ENCODE results near the gene ZDHHC18.

Gene ZDHHC18

DNA sequence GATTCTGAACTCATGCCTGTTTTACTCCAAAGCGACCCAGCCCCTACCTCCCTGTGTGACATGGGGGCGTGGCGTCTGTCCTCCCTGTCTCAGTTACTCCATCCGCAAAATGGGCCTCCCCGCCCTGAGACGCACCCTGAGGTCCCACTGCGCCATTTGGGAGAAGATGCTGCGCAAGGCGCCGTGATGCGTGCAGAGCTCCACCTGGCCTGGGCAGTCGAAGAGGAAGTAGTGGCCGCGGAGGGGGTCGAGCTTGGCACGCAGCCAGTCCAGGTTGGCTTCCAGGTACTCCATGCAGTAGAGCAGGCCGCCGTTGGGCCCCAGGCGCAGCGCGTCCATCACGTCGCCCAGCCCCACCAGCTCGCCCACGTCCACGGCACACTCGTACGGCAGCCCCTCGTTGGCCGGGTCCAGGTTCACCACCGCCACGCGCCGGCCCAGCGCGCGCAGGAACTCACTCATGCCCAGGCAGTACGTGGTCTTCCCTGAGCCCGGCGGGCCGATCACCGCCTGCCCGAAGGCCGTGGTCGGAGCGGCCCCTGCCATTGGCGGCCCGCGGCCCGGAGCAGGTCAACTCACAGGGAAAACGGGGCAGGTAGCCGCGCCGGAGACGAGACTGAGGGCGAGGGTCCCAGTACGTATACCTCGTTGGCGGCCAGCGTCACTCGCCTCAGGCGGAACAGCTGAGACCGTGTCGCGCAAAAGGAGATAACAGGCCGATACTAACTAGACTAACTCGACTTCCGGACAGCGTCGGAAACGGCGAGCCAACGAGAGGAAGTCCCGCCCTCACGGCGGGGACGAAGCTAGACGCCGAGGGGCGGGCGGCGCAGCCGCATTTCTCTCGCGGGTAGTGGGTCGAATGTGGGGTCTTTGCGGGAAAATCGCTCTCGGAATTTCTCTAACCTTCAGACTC, 63.3 kb downstream of the ZDHHC18 start, which contains the start of gene GPN2:
Gene GPN2, minus strand, starts transcription at position 733 of the 916 bp plus-strand sequence. Its CDS starts 187 bp downstream, at position 546.
- DNase-seq (ENCODE audit: insufficient read length, low spot score) (peak; percentile 82), FAIRE-seq (peak; percentile 89)

DNA sequence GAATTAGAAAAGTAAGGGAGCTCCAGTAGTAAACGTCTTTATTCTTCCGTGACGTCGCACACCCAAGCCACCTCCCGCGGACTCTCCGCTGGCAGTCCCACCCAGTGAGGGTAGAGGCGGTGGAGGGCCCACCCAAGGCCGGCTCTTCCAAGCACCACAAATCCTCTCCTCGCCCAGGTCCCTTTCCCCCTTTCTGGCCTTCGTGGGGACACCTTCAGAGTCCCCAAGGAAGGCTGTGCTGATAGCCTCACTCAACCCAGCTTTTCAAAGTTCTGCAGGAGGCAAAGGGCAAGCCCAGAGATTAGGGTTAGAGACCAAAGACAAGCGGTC, 63.9 kb downstream of the ZDHHC18 start:
- DNase-seq (ENCODE audit: insufficient read length, low spot score), result no peak
- no peak for FAIRE-seq

DNA sequence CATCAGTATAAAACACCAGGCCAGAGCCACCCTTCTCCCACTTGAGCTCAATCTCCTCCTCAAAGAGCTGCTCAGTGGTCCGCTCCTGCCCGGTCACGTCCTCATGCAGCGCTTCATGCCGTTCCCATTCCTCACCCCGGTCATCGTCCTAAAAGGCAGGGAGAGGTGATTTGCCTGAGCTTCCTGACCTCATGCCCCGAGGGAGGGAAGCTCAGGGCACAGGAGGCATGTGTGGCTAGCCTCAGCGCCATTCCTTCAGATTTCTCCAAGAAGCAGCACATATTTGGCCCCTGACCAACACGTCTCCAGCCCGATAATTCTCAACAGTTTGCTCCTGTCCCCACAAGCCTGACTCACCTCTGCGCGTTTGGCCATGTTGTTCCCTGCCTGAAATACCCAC, 67.8 kb downstream of the ZDHHC18 start:
- DNase-seq (ENCODE audit: insufficient read length, low spot score) (no peak), FAIRE-seq (no peak)

DNA sequence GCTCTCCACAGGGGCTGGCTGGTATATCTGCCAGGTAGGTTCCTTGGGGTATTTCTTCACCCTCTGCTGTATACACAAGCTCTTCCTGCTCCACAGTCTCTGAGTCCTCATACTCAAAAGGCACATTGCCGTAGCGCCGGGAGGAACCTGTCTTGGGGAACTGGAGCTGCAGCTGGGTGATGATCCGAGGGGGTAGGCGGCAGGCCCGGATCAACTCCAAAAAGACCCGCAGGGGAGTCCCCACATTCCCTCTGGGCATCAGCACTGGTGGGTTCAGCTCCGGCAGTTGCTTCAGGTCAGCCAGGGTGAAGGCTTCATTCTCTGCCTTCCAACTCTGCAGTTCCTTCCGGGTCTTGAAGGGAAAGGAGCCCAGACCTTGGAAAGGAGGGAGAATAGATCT, 70.9 kb downstream of the ZDHHC18 start:
- FAIRE-seq, result no peak
- no peak for DNase-seq (ENCODE audit: insufficient read length, low spot score)

DNA sequence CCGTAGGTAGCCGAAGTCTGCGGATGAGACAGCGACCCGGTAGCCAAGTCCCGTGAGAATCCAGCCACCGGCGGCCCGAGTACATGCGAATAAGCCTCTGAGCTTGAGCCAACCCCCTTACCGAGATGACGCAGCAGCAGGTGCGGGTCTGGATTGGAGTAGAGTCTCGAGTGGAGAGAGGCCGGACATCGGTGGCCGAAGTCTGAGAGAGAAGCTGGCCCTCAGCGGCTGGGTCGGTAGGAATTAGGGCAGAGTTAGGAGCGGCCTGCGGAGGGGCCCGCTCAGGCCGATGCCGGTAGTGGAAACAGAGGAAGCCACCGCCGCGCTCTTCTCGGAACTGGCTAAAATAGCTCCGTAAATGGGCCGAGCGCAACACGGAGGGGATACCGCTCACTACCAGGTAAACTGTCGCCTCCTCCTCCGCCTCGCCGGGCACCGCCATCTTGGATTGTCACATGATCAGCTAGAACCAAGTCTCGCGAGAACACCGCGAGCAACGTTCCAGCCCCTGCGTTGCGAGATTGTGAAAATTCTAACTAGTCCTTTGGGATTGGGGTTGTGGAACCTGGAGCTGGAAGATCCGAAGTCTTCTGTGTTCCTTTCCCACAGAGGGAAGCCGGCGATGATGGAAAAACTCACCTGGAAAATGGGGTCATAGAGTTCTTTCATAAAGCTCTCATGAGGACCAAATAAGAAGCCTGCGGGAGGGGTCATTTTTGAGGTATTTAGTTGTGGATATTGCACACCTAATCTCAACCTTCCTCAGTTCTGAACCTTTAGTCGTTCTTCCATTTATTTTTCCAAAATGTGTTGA, 73.7 kb downstream of the ZDHHC18 start, which contains the start of gene GPATCH3:
Gene GPATCH3, minus strand, starts transcription at position 467 of the 814 bp plus-strand sequence. Its CDS starts 25 bp downstream, at position 442.
- DNase-seq (ENCODE audit: insufficient read length, low spot score), result peak; percentile 87

DNA sequence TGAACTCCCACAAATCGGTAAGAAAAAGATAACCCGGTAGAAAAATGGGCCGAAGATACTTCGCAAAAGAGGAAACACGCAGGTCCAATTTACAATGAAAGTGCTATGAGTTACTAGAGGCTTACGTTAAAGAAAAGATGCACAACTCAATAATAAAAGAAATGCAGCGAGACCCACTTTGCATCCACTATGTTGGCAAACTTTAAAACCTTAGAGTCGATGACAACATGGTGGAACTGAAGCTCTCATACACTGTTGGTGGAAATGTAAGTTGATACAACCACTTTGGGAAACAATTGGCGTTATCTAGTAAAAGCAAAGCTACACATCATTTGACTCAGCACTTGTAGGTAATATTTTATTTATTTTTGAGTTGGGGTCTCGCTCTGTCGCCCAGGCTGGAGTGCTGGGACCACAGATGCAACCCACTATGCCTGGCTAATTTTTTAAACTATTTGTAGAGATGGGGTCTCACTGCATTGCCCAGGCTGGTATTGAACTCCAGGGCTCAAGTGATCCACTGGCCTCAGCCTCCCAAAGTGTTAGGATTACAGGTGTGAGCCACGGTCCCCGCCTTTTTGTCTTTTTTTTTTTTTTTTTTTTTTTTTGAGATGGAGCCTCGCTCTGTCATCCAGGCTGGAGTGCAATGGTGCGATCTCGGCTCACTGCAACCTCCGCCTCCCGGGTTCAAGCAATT, 74.5 kb downstream of the ZDHHC18 start:
- FAIRE-seq, result no peak
- no peak for DNase-seq (ENCODE audit: insufficient read length, low spot score)

More for the DNA sequence above, 73.7 kb downstream of the ZDHHC18 start, which contains the start of gene GPATCH3:
- FAIRE-seq, result peak; percentile 78

Data from HTR-8/SVneo (cell line).